Measurements from ENCODE around the gene CLN3. TPM values are rescaled to one million over a fixed set of nuclear protein-coding genes. Genes with fewer than 3 reads are reported as not detected.

CLN3 gene
- total RNA-seq, 1 experiment from 2014 or later, result 60.9 TPM

DNA sequence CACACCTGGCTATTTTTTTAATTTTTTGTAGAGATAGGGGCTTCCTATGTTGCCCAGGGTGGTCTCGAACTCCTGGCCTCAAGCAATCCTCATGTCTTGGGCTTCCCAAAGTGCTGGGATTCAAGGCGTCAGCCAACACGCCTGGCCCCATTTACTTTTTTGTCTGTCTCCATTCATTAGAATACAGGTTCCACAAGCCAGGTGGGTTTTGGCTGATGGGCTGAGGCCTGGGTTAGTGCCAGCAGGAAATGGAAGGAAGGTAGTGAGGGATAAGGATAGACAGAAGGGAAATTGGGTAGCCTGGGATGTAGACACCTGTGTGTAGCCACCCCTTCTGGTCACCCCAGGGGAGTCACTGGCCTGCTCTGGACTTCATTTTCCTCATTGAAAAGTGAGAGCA lies 19.2 kb upstream of the CLN3 start:
- Histone ChIP-seq H3K36me3 (ENCODE audit: control insufficient read depth, insufficient read depth, low read length) (no peaks in the 10 kb centered on the region), H3K27ac (ENCODE audit: low read length) (no peak overlapping the region), H3K9me3 (ENCODE audit: control insufficient read depth, insufficient read depth, low read depth, low read length) (no peaks in the 10 kb centered on the region), H3K4me3 (ENCODE audit: low read depth in 2 of 2, low read length in 2 of 2) (no peak overlapping the region), H3K4me1 (ENCODE audit: control insufficient read depth, insufficient read depth, low read length) (no peaks in the 10 kb centered on the region), H3K27me3 (ENCODE audit: control insufficient read depth, insufficient read depth, low read length) (no peaks in the 10 kb centered on the region)
- no peak for DNase-seq (ENCODE audit: low read depth, low spot score)
- no peak for ATAC-seq
- TF ChIP-seq CTCF (IDR thresholded peaks at IDR 0.05), result no peak
- TF ChIP-seq SIN3A (IDR thresholded peaks at IDR 0.05; ENCODE audit: borderline replicate concordance, insufficient read depth, low read depth, low read length), result no peak
- TF ChIP-seq REST (IDR thresholded peaks at IDR 0.05; ENCODE audit: insufficient read depth in 1 of 2, low read depth in 2 of 2, low read length in 1 of 2), result no peak
- TF ChIP-seq TCF7L2 (IDR thresholded peaks at IDR 0.05; ENCODE audit: low read depth, low read length), result no peak
- TF ChIP-seq POLR2AphosphoS5 (IDR thresholded peaks at IDR 0.05; ENCODE audit: low read depth, low read length), result no peak
- intact Hi-C loops (cut with micrococcal nuclease; ENCODE audit: unreplicated experiment), result no loop called here
- ChIA-PET CTCF (no interaction called here), POLR2A (interaction anchor here (0.5 kb wide), 1 partner anchor 39 kb away, joined by 3 read pairs; no protein-coding TSS in a partner anchor)
- in situ Hi-C loops (cut with HindIII; ENCODE audit: low pct_unique_long_range_greater_than_20kb, low sequenced_read_pairs), result no loop called here
- BruUV-seq (replicated peaks), result no TSS peak

DNA sequence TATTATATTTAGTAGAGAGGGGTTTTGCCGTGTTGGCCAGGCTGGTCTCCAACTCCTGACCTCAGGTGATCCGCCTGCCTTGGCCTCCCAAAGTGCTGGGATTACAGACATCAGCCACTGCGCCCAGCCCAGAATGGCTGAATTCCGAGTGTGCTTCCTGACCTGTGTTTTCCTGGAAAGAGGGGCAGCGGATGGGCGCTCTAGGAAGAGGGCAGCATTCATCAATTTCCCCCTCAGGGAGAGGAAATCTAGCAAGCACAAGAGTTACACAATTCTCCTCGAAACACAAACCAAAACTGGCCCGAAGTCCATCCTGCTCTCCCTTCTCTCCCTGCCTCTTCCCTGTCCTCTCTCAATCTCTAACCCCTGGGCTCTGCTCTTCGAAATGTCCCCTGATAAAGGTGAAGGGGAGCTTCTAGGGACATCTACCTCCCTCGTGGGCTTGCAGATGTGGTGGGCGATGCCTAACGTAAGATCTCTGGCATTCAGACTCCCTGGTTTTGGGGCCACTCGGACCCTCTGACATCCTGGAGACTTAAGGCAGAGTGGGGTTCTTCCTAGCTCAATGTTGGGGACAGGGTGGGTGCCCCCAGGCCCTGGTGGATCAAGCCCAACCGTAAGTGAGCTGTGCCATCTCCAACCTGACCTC lies 13.7 kb upstream of the CLN3 start:
- ChIA-PET POLR2A (no interaction called here), CTCF (no interaction called here)
- Histone ChIP-seq H3K27me3 (ENCODE audit: control insufficient read depth, insufficient read depth, low read length) (no peaks in the 10 kb centered on the region), H3K9me3 (ENCODE audit: control insufficient read depth, insufficient read depth, low read depth, low read length) (no peaks in the 10 kb centered on the region), H3K4me1 (ENCODE audit: control insufficient read depth, insufficient read depth, low read length) (0 out of 2 replicates have a peak, but pooled peaks cover 3% of the 10 kb centered on the region), H3K4me3 (ENCODE audit: low read depth in 2 of 2, low read length in 2 of 2) (no peak overlapping the region), H3K36me3 (ENCODE audit: control insufficient read depth, insufficient read depth, low read length) (no peaks in the 10 kb centered on the region), H3K27ac (ENCODE audit: low read length) (no peak overlapping the region)
- in situ Hi-C loops (cut with HindIII; ENCODE audit: low pct_unique_long_range_greater_than_20kb, low sequenced_read_pairs) (no loop called here), intact Hi-C loops (cut with micrococcal nuclease; ENCODE audit: unreplicated experiment) (no loop called here)
- no peak for DNase-seq (ENCODE audit: low read depth, low spot score)
- no peak for ATAC-seq
- BruUV-seq (replicated peaks), result no TSS peak
- no peak for TF ChIP-seq POLR2AphosphoS5 (IDR thresholded peaks at IDR 0.05; ENCODE audit: low read depth, low read length)
- TF ChIP-seq SIN3A (IDR thresholded peaks at IDR 0.05; ENCODE audit: borderline replicate concordance, insufficient read depth, low read depth, low read length), result no peak
- TF ChIP-seq CTCF (IDR thresholded peaks at IDR 0.05), result no peak
- no peak for TF ChIP-seq TCF7L2 (IDR thresholded peaks at IDR 0.05; ENCODE audit: low read depth, low read length)
- no peak for TF ChIP-seq REST (IDR thresholded peaks at IDR 0.05; ENCODE audit: insufficient read depth in 1 of 2, low read depth in 2 of 2, low read length in 1 of 2)

All from Panc1 (cell line).